Measurements from ENCODE around the gene CGNL1.

GRCh38 chr15:57451555-57451954 lies 75.2 kb downstream of the CGNL1 start:
- TF ChIP-seq CTCF (conservative IDR thresholded peaks at IDR 0.05) (no peak), ZFX (IDR thresholded peaks at IDR 0.05) (no peak)

Data from C4-2B (cell line).